GM21723 (cell line): ENCODE data around the gene EGLN3.
"Not testable (repeated sequence)": the region's sequence is repeated elsewhere in the genome, so short reads cannot be mapped to it uniquely, and the experiment has no call there.

Experiments used
- ATAC-seq: cut with Tn5 transposase; IDR thresholded peaks from one replicate; pipeline ENCODE4 v1.9.1; 2021; ENCODE audit warnings: mild to moderate bottlenecking, moderate library complexity; ENCODE audit not compliant: unreplicated experiment

Gene EGLN3

GRCh38 chr14:33950320-33951182, at the start of gene EGLN3:
EGLN3 (minus strand) TSS chr14:33951074; CDS start chr14:33950752, 322 bp downstream.
- ATAC-seq, result peak; percentile 83

DNA sequence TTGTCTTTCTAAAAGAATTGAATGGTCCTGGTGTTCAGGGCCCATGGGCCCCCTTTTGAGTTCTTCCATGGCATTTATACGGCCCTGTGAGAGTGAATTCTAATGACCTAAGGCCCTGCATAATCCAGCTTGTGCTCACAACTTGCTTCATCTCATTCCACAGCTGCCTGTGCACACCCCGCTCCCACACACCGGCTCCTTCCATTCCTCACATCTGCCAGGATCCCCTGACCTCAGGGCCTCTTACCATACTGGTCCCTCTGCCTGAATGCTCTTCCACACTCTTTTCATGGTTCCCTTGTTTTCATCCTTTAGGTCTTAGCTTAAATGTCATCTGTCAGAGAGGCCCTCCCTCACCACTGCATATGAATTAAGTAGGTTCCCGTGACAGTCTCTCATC, 49.5 kb upstream of the EGLN3 start:
- ATAC-seq, result no peak

DNA sequence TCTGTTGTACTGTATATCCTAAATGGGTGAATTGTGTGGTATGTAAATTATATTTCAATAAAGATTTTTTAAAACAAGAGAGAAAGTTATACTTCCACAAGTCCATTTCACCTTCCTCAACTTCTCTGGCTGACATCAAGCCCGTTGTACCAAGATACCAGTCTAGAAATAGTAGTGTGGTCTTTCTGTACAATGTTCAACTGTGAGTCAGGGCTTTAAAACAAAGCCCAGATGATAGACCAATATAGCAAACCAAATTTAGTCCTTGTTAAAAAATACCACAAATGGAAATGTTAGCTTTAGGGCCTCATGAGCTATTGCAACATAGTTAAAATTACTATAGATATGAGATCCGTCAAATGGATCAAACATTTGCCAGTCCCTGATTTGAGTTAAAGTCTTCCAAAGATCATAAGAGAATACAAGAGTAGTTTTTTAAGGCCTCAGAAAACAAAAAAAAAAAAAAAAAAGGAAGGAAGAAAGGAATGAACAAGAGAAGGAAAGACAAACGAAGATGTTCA, 49.0 kb upstream of the EGLN3 start:
- no peak for ATAC-seq

- no peak for ATAC-seq
Observed at GRCh38 chr14:33997611-33998010, 46.7 kb upstream of the EGLN3 start.

DNA sequence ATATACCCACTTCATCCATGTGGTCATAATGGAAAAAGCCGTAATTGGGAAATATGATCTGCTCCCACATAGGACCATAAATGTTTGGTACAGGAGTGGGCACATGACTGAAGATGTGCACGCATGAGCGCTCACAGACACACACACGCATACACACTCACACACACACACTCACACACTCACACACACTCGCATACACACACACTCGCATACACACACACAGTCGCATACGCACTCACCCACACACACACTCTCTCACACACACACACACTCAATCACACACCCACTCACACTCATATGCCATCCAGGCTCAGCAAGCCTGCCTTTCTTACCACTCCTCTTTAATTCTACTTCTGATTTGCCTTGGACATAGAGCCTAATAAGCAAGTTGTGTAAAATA, 45.6 kb upstream of the EGLN3 start:
- no peak for ATAC-seq

GRCh38 chr14:33993246-33993645, 42.4 kb upstream of the EGLN3 start:
- no peak for ATAC-seq

GRCh38 chr14:33992274-33993007, 41.6 kb upstream of the EGLN3 start:
- no peak for ATAC-seq

DNA sequence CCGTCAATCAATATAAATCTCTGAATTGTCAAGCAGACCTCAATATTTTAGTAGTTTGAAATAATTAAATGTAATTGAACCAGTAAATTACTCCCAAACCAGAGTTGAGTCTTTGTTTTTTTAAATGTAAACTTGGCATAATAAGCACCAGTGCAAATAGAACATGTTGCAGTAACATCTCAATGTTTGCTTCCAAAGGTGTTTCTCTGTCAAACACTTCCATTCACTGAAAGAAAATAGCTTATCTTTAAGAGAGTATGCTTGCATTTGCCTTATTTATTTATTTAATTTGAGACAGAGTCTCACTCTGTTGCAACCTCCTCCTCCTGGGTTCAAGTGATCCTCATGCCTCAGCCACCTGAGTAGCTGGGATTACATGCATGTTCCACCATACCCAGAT, 39.9 kb upstream of the EGLN3 start:
- ATAC-seq, result no peak

DNA sequence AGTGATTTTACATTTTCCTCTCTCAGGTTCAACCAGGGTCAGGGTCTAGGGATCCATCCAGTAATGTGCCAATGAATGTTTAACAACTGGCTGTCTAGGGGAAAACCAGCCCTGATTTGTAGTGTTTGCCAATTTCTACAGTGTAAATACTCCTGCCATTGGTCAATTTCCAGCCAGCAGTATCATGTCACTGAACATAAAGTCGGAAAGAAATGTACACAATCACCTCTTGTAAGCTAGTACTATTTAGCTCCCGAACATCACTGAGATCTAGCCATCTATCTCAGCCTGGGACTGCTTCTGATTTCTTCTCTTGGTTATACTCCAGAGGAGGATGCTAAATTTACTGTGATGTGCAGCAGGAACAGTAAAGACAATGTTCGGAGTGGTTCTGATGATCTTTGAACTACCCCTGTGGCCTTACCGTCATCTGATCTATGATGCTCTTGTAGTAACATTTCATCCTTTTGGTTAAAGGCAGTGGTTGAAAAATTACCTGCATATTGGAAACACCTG, 36.7 kb upstream of the EGLN3 start:
- ATAC-seq, result no peak

DNA sequence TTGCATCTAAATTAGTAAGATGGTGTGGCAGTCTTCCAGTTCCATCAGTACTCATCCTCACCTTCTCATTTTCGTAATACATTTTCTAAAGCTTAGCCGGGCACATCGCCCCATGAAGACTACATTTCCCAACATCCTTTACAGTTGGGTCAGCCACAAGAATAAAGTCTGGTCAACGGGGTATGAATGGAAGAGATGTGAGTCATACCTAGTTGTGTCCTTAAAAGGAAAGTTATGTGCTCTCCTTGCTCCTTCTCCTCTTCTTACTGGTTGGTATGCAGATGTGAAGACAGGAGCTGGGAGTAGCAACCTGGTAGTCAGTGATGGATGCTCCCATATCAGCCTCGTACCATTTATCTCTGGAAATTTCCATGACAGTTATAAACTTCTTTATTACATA, 35.9 kb upstream of the EGLN3 start:
- ATAC-seq, result no peak

DNA sequence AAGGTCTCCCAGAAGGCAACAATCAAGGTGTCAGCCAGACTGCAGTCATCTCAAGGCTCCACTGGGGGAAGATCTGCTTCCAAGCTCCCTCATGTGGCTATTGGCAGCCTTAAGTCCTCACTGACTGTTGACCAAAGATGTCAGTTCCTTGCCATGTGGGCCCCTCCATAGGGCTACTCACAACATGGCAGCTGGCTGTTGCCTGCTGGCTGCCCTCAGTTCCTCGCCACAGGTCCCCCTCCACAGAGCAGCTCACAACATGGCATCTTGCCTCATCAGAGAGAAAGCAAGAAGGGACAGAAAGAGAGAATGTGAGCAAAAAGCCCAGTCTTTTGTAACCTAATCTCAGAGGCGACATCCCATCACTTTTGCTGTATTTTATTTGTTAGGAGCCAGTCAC, 34.4 kb upstream of the EGLN3 start:
- no peak for ATAC-seq

DNA sequence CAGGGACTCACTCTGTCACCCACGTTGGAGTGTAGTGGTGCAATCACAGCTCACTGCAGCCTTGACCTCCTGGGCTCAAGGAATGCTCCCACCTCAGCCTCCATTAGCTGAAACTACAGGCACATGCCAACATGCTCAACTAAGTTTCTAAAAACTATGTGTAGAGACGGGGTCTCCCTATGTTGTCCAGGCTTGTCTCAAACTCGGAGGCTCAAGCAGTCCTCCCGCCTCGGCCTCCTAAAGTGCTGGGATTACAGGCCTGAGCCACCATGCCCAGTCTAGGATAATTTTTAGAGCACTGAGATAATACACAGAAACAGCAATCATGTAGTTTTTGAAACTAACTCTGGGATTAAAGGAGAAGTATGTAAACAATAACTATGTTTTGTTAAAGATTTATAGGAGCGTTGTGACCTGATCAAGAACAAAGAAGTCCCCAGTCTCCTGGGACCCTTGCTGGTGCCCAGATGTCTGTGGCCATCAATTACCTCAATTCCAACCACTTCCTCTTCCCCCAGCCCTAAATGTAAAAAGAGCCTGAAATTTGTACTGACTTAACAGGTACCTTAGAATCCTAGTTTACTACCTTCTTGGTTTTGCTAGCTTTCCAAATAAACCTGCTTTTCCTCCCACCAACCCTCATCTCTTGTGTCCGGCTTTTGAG, 28.9 kb upstream of the EGLN3 start:
- no peak for ATAC-seq

- ATAC-seq, result no peak
Observed at GRCh38 chr14:33978892-33979612, 28.2 kb upstream of the EGLN3 start.

DNA sequence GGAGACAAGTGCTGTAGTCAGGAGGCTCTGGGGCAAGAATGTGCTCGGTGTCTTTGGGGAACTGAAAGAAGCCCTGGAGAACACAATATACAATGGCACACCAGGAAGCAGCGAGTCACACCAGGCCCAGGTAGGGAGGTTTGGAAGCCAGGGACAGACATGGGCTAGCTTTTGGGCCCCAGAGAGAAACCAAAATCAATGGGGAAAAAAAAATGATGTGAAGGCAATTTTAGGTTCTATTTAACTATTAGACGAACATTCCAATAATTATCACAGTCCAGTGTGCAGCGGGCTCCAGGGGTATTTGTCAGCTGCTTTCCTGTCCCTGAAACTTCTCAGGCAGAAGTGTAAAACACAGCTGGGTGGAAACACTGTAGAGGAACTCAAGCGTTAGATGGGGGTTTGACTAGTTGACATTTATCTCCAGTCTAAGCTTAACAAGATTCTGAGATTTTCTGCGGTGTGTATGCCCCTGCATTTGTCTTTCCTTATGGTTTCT, 21.8 kb upstream of the EGLN3 start:
- peak; percentile 95 for ATAC-seq

- not testable (repeated sequence) for ATAC-seq
Observed at GRCh38 chr14:33969846-33970245, 19.0 kb upstream of the EGLN3 start.

DNA sequence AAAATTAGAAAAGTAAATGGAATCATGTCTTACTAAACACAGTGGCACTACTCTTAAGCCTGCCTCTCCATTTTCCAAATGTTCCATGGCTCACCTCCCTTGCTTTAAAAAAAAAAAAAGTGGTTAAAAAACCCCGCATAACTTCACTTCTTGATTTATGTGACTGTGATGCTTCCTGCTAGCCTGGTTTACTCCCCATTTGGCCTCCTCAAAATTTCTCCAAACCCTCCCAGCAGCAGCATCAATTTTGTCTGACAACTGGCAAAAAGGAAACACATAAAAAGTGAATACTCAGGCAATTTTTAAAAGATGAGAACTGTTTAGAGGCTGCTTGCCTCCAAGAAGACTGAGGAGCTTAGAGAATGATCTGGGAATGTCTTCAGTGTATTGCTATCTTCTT, 17.8 kb upstream of the EGLN3 start:
- no peak for ATAC-seq

- no peak for ATAC-seq
Observed at GRCh38 chr14:33967138-33967537, 16.3 kb upstream of the EGLN3 start.

- ATAC-seq, result no peak
Observed at GRCh38 chr14:33966276-33966675, 15.4 kb upstream of the EGLN3 start.

DNA sequence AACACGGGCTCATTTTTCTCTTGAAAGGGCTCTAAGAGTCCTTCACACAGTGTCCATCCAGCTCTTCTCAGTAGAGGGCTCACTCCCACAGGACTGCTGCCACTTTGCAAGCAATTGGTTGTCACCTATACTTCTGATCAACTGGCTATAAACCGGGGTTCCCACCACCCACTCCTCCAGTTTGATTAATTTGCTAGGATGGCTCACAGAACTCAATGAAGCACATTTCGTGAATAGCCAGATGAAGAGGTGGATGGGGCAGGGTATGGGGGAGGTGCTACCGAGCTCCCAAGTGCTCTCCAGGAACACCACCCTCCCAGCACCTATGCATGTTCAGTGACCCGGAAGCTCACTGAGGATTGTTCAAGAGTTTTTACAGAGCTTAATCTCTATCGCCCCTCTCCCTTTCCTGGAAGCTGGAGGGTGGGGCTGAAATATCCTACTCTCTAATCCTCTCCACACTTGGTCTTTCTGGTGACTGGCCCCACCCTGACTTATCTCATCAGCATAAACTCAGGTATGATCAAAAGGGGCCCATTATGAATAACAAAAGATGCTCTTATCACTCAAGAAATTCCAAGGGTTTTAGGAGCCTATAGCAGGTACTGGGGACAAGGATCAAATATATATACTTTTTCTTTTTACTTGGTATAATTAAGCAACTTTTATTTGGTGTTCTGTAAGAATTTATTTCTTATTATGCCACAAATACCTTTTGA, 13.9 kb upstream of the EGLN3 start:
- ATAC-seq, result no peak

DNA sequence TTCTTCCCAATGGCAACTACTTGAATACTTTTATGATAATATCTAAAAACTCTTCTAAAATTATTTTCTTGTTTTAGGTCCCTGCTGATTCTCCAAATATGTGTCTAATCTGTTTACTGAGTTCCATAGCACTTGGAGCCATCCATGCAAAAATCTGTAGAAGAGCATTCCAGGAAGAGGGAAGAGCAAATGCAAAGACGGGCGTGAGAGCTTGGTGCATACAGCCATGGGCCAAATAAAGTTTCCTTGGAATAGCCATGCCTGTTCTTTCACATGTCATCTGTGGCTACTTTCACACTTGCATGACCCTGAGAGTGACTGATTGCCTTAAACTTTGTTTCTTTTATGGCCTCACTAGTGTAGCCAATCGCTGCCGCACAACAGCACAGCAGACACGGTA, 13.0 kb upstream of the EGLN3 start:
- no peak for ATAC-seq
